Aorta (tissue), 5 donors: ENCODE results near the gene PRR33. TPM values are rescaled to one million over a fixed set of nuclear protein-coding genes. Genes with fewer than 3 reads are reported as not detected.
"Not testable (repeated sequence)": the region's sequence is repeated elsewhere in the genome, so short reads cannot be mapped to it uniquely, and the experiment has no call there.

Experiments used
- ATAC-seq: fragments of 200-7000 bp; cut with Tn5 transposase; one replicate; pipeline ENCODE4 v1.9.1; 2022; ENCODE audit warnings: moderate library complexity; ENCODE audit not compliant: low FRiP score
- DNase-seq, 2 donors: peaks; one replicate each; pipeline ENCODE4 v3.0.0-alpha.2; 2020
- H3K27ac ChIP-seq, 2 donors: one replicate each; pipeline ENCODE4 v1.5.1; 2013; ENCODE audit warnings: low read length in 2 of 2, mild to moderate bottlenecking in 2 of 2, moderate library complexity in 2 of 2, control low read depth in 1 of 2, inconsistent platforms in 1 of 2, low read depth in 1 of 2
- H3K27me3 ChIP-seq, 2 donors: one replicate each; pipeline ENCODE4 v1.6.1; 2013; ENCODE audit warnings: control low read depth in 1 of 2, low read length in 1 of 2, mild to moderate bottlenecking in 1 of 2, moderate library complexity in 1 of 2; ENCODE audit not compliant: insufficient read depth in 2 of 2, control insufficient read depth in 1 of 2
- H3K36me3 ChIP-seq, 2 donors: one replicate each; pipeline ENCODE4 v1.6.1; 2013; ENCODE audit warnings: control low read depth in 1 of 2, low read length in 1 of 2, mild to moderate bottlenecking in 1 of 2; ENCODE audit not compliant: insufficient read depth in 2 of 2, control insufficient read depth in 1 of 2
- H3K4me1 ChIP-seq, 2 donors: one replicate each; pipeline ENCODE4 v1.6.1; 2013; ENCODE audit warnings: low read length in 2 of 2, control low read depth in 1 of 2, mild to moderate bottlenecking in 1 of 2, moderate library complexity in 1 of 2; ENCODE audit not compliant: insufficient read depth in 2 of 2, control insufficient read depth in 1 of 2
- H3K4me3 ChIP-seq, 2 donors: one replicate each; pipeline ENCODE4 v1.5.1; 2013; ENCODE audit warnings: low read length in 2 of 2, control low read depth in 1 of 2, mild to moderate bottlenecking in 1 of 2
- H3K9me3 ChIP-seq: one replicate; pipeline ENCODE4 v1.6.1; 2013; ENCODE audit warnings: mild to moderate bottlenecking, low read length; ENCODE audit not compliant: control insufficient read depth
- WGBS, 2 donors: extraction: QIAGEN DNeasy Blood & Tissue Kit; methylation state at CpG; one replicate each; pipeline ENCODE4 v1.1.7; 2013; 5-methylcytosine and 5-hydroxymethylcytosine counted together
- intact Hi-C, 2 donors: fragments of 100-400 bp; cut with DNase I; formaldehyde crosslinking; loops; one replicate each; pipeline versions ENCODE4 v1.14.2 to v1.15.0; 2022
- polyA plus RNA-seq, 2 donors: library from polyadenylated mRNA; stranded (reverse); fragments of 200-250 nt; gene quantifications; one replicate each; pipeline ENCODE4 v1.2.3, GENCODE V29; 2013
- total RNA-seq, 2 donors: library from RNA; stranded (reverse); fragmentation: NEBNext Ultra II Directional; extraction: Animal tissue kit (Norgen Biotek cat#: 25700); gene quantifications; one replicate each; pipeline ENCODE4 v1.2.1, GENCODE V29; 2021
- donor health status: healthy with polysubstance abuse.
- donor health status: Bipolar disorder and iron deficiency.
- donor health status: DM: no; HTN: no; CAD: no.
- donor health status: DM: no; HTN: no; CAD: no.
- donor health status: DM: yes; HTN: yes; CAD: no.

Gene PRR33
- total and polyA plus RNA-seq, 4 donors, result not detected

DNA sequence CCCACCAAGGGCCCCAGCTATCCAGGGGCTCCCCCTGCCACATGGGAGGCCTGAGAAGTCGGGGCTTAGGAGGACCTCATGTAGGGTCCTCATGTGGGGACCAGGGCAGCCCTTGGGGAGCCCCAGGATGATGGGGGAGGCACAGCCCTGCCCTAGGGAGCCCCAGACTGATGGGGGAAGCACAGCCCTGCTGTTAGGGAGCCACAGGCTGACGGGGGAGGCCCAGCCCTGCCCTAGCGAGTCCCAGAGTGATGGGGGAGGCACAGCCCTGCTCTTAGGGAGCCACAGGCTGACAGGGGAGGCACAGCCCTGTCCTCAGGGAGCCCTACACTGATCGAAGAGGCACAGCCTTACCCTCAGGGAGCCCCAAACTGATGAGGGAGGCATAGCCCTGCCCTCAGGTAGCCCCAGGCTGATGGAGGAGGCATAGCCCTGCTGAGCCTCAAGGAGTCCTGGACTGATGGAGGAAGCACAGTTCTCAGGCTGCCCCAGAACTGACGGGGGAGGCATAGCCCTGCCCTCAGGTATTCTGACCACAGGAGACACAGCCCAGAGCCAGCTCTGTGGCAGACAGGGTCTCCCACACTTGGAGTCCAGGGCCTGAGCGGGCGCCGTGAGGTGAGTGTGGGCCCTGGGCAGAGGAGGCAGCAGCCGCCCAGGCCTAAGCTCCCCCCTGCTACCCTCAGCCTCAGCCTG, 10.8 kb downstream of the PRR33 start:
- Histone ChIP-seq H3K27me3 (no peaks in the 10 kb centered on the region), H3K36me3 (no peaks in the 10 kb centered on the region), H3K4me3 (no peak overlapping the region), H3K9me3 (no peaks in the 10 kb centered on the region), H3K27ac (no peak overlapping the region), H3K4me1 (no peaks in the 10 kb centered on the region)
- WGBS, 2 donors, result 76 to 90% methylated on average over 9 of the region's 9 CpGs
- intact Hi-C loops, result no loop called here
- ATAC-seq (peak; percentile 6), DNase-seq (no peak)

- ATAC-seq (peak; percentile 82), DNase-seq (peak; percentile 87 to 91)
- Histone ChIP-seq H3K27me3 (no peaks in the 10 kb centered on the region), H3K4me3 (no peak overlapping the region), H3K9me3 (no peaks in the 10 kb centered on the region), H3K27ac (peak overlapping the region in 1 of 2 donors; percentile 6), H3K4me1 (no peaks in the 10 kb centered on the region), H3K36me3 (no peaks in the 10 kb centered on the region)
- WGBS, 2 donors, result 61% methylated on average over 29 to 32 of the region's 32 CpGs
- intact Hi-C loops, result loop anchor here in 1 of 2 donors (5.0 kb wide), 1 partner anchor 43 kb away; the partner anchor contains the start of gene TNNI2
Measured at GRCh38 chr11:1879941-1880720, 11.6 kb downstream of the PRR33 start.

DNA sequence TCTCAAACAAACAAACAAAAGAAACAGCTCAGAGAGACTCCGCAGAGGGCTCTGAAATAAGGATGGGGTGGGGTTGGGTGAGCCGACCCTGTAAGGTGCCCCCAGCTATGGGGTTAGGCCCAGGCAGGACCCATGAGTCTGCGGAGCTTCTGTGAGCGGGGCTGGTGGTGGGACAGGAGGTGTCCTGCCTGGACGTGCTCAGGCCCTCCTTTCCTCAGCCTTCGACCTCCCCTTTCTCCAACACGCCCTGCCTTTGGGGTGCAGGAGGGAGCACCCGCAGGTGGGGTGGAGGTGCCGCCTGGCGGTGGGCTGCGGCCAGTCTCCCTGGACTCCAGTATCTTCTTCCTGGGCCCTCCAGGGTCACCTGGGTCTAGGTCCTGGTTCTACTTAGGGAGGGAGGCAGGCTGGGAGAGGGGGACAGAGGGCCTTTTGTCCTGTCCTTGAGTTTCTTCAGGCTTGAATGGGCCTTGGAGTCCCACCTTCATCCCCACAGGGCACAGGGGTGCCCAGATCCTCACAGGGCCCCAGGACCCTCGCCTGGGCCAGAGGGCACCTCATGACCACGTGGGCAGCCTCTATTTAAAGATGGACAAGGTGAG, 12.3 kb downstream of the PRR33 start:
- no peaks in the 10 kb centered on the region for H3K4me1 ChIP-seq
- no peaks in the 10 kb centered on the region for H3K36me3 ChIP-seq
- intact Hi-C loops, result loop anchor here in 1 of 2 donors (5.0 kb wide), 1 partner anchor 42 kb away; the partner anchor contains the start of gene TNNI2
- H3K27ac ChIP-seq, result no peak overlapping the region
- no peaks in the 10 kb centered on the region for H3K27me3 ChIP-seq
- DNase-seq (peak in 1 of 2 donors; percentile 76), ATAC-seq (no peak)
- no peaks in the 10 kb centered on the region for H3K9me3 ChIP-seq
- WGBS, 2 donors, result 87 to 97% methylated on average over 13 of the region's 13 CpGs
- no peak overlapping the region for H3K4me3 ChIP-seq

- WGBS, 2 donors, result 93 to 94% methylated on average over 30 of the region's 30 CpGs
- intact Hi-C loops, result loop anchor here in 1 of 2 donors (5.0 kb wide), 1 partner anchor 41 kb away; the partner anchor contains the start of gene TNNI2
- Histone ChIP-seq H3K27ac (no peak overlapping the region), H3K9me3 (no peaks in the 10 kb centered on the region), H3K4me1 (no peaks in the 10 kb centered on the region), H3K27me3 (no peaks in the 10 kb centered on the region), H3K4me3 (no peak overlapping the region), H3K36me3 (no peaks in the 10 kb centered on the region)
- peak in 1 of 2 donors; percentile 72 for DNase-seq
- no peak for ATAC-seq
Measured at GRCh38 chr11:1878137-1879031, 13.3 kb downstream of the PRR33 start.

- Histone ChIP-seq H3K27ac (no peak overlapping the region), H3K4me3 (no peak overlapping the region), H3K36me3 (no peaks in the 10 kb centered on the region), H3K4me1 (no peaks in the 10 kb centered on the region), H3K9me3 (no peaks in the 10 kb centered on the region), H3K27me3 (no peaks in the 10 kb centered on the region)
- 35 to 37% methylated on average over 32 to 33 of the region's 33 CpGs for WGBS, 2 donors
- intact Hi-C loops, result loop anchor here in 1 of 2 donors (5.0 kb wide), 1 partner anchor 40 kb away; the partner anchor contains the start of gene TNNI2
- DNase-seq (peak; percentile 79 to 88), ATAC-seq (no peak)
Measured at GRCh38 chr11:1877211-1878136, 14.2 kb downstream of the PRR33 start.

GRCh38 chr11:1876361-1877063, 15.2 kb downstream of the PRR33 start:
- Histone ChIP-seq H3K27me3 (no peaks in the 10 kb centered on the region), H3K36me3 (no peaks in the 10 kb centered on the region), H3K27ac (no peak overlapping the region), H3K4me3 (no peak overlapping the region), H3K9me3 (no peaks in the 10 kb centered on the region), H3K4me1 (no peaks in the 10 kb centered on the region)
- ATAC-seq, result no peak
- peak; percentile 73 to 83 for DNase-seq
- intact Hi-C loops, result loop anchor here in 1 of 2 donors (5.0 kb wide), 1 partner anchor 39 kb away; the partner anchor contains the start of gene TNNI2
- WGBS, 2 donors, result 32 to 38% methylated on average over 26 of the region's 26 CpGs

GRCh38 chr11:1875851-1876301, 15.8 kb downstream of the PRR33 start:
- not testable (repeated sequence) for H3K4me1 ChIP-seq

More at GRCh38 chr11:1875851-1876301, 15.8 kb downstream of the PRR33 start:
- H3K36me3 ChIP-seq, H3K9me3 ChIP-seq, H3K4me3 ChIP-seq, H3K27ac ChIP-seq, H3K27me3 ChIP-seq, ATAC-seq: not testable (repeated sequence)
- 85 to 87% methylated on average over 13 of the region's 13 CpGs for WGBS, 2 donors
- peak; percentile 49 to 57 for DNase-seq
- intact Hi-C loops, result loop anchor here in 1 of 2 donors (5.0 kb wide), 1 partner anchor 39 kb away; the partner anchor contains the start of gene TNNI2
